22Rv1 (cell line): ENCODE measurements around the gene NOP16.

Experiments used
- ZFX ChIP-seq: fragments of 450-650 bp; IDR thresholded peaks from 2 replicates; pipeline ENCODE4 v1.6.1; 2017; ENCODE audit warnings: antibody characterized with exemption, borderline replicate concordance
- TF ChIP-seq, protein P1 (sequence below): fragments of 450-650 bp; IDR thresholded peaks from 2 replicates; pipeline ENCODE4 v1.5.1; 2017; ENCODE audit warnings: mild to moderate bottlenecking

GRCh38 chr5:176384366-176384930 is 4.0 kb downstream of the NOP16 start:
- TF ChIP-seq, protein P1, sequence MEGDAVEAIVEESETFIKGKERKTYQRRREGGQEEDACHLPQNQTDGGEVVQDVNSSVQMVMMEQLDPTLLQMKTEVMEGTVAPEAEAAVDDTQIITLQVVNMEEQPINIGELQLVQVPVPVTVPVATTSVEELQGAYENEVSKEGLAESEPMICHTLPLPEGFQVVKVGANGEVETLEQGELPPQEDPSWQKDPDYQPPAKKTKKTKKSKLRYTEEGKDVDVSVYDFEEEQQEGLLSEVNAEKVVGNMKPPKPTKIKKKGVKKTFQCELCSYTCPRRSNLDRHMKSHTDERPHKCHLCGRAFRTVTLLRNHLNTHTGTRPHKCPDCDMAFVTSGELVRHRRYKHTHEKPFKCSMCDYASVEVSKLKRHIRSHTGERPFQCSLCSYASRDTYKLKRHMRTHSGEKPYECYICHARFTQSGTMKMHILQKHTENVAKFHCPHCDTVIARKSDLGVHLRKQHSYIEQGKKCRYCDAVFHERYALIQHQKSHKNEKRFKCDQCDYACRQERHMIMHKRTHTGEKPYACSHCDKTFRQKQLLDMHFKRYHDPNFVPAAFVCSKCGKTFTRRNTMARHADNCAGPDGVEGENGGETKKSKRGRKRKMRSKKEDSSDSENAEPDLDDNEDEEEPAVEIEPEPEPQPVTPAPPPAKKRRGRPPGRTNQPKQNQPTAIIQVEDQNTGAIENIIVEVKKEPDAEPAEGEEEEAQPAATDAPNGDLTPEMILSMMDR, result no peak
- TF ChIP-seq ZFX, result no peak
